Smooth muscle cell (in vitro differentiated cells): Measurements from ENCODE around the gene SGSM2. TPM values are rescaled to one million over a fixed set of nuclear protein-coding genes. Genes with fewer than 3 reads are reported as not detected.

Experiments used
- DNase-seq: peaks from one replicate; lab custom pipeline; 2025; ENCODE audit not compliant: unreplicated experiment; lab: John Stamatoyannopoulos, UW
- H2AFZ ChIP-seq: fragments of 200-600 bp; sonication (generic); 2 replicates; pipeline ENCODE4 v1.6.0; 2016; ENCODE audit warnings: antibody characterized with exemption, low read depth, mild to moderate bottlenecking
- H3F3A ChIP-seq: fragments of 200-600 bp; sonication (generic); 2 replicates; pipeline ENCODE4 v1.6.0; 2017; ENCODE audit warnings: antibody characterized with exemption, low read depth
- H3K27ac ChIP-seq: fragments of 200-600 bp; sonication (generic); 2 replicates; pipeline ENCODE4 v1.5.1; 2016; ENCODE audit warnings: low read depth, mild to moderate bottlenecking
- H3K27me3 ChIP-seq: fragments of 200-600 bp; sonication (generic); 2 replicates; pipeline ENCODE4 v1.6.1; 2016; ENCODE audit warnings: low read depth, mild to moderate bottlenecking
- H3K36me3 ChIP-seq: fragments of 200-600 bp; sonication (generic); 2 replicates; pipeline ENCODE4 v1.5.1; 2016; ENCODE audit warnings: low read depth
- H3K4me1 ChIP-seq: fragments of 200-600 bp; sonication (generic); 2 replicates; pipeline ENCODE4 v1.5.1; 2016; ENCODE audit warnings: low read depth
- H3K4me2 ChIP-seq: fragments of 200-600 bp; sonication (generic); 2 replicates; pipeline ENCODE4 v1.6.0; 2016; ENCODE audit warnings: mild to moderate bottlenecking
- H3K4me3 ChIP-seq: fragments of 200-600 bp; sonication (generic); 2 replicates; pipeline ENCODE4 v1.5.1; 2016; ENCODE audit warnings: mild to moderate bottlenecking
- H3K79me2 ChIP-seq: fragments of 200-600 bp; sonication (generic); 2 replicates; pipeline ENCODE4 v1.6.0; 2016; ENCODE audit warnings: low read depth, mild to moderate bottlenecking
- H3K9ac ChIP-seq: fragments of 200-600 bp; sonication (generic); 2 replicates; pipeline ENCODE4 v1.6.0; 2016; ENCODE audit warnings: low read depth
- H3K9me3 ChIP-seq: fragments of 200-600 bp; sonication (generic); replicated peaks from 2 replicates; pipeline ENCODE4 v1.5.1; 2016; ENCODE audit warnings: low read depth
- H4K20me1 ChIP-seq: fragments of 200-600 bp; sonication (generic); 2 replicates; pipeline ENCODE4 v1.6.0; 2016; ENCODE audit warnings: low read depth
- CTCF ChIP-seq: fragments of 200-600 bp; sonication (generic); IDR thresholded peaks from 2 replicates; pipeline ENCODE4 v1.5.1; 2017; ENCODE audit warnings: borderline replicate concordance, mild to moderate bottlenecking, antibody characterized with exemption; ENCODE audit not compliant: insufficient read depth, poor library complexity, severe bottlenecking
- WGBS: methylation state at CpG from one replicate; pipeline ENCODE4 v1.1.7; 2016; ENCODE audit warnings: low lambda C conversion rate; 5-methylcytosine and 5-hydroxymethylcytosine counted together
- polyA plus RNA-seq: library from polyadenylated mRNA; unstranded; fragments of >200 nt; fragmentation: Nextera tagmentation; extraction: Ambion mirVana; gene quantifications from 2 replicates; pipeline ENCODE4 v1.2.1, GENCODE V29; 2016
- total RNA-seq: library from RNA; depleted of rRNA; stranded (reverse); fragments of >200 nt; gene quantifications from 2 replicates; pipeline ENCODE4 v1.2.3, GENCODE V29; 2014

Gene SGSM2
- total and polyA plus RNA-seq, 2 experiments from 2014 or later: 20.8 to 26.9 TPM

- Histone ChIP-seq H3K4me3 (no peak overlapping the region), H3K36me3 (no peaks in the 10 kb centered on the region), H4K20me1 (peaks cover 3% of the 10 kb centered on the region), H3K27me3 (no peaks in the 10 kb centered on the region), H3K9me3 (no peaks in the 10 kb centered on the region), H3K27ac (no peak overlapping the region), H3K4me2 (no peak overlapping the region), H3F3A (no peaks in the 10 kb centered on the region), H3K9ac (no peak overlapping the region), H3K79me2 (no peaks in the 10 kb centered on the region), H3K4me1 (peaks cover 1% of the 10 kb centered on the region), H2AFZ (no peak overlapping the region)
- WGBS: 92% methylated on average over 27 of the region's 27 CpGs
- no peak for DNase-seq
- peak; percentile 10 for TF ChIP-seq CTCF
These were observed 84.2 kb downstream of the SGSM2 start for GRCh38 chr17:2421315-2422147.

GRCh38 chr17:2423271-2423670 lies 86.0 kb downstream of the SGSM2 start:
- no peak overlapping the region for H3K9ac ChIP-seq

GRCh38 chr17:2427215-2427614 lies 89.9 kb downstream of the SGSM2 start:
- TF ChIP-seq CTCF: no peak
- Histone ChIP-seq H4K20me1 (peaks cover 6% of the 10 kb centered on the region), H3K27ac (no peak overlapping the region), H3K9ac (no peak overlapping the region), H3F3A (no peaks in the 10 kb centered on the region), H3K4me1 (no peaks in the 10 kb centered on the region), H3K9me3 (no peaks in the 10 kb centered on the region), H2AFZ (no peak overlapping the region), H3K79me2 (no peaks in the 10 kb centered on the region), H3K27me3 (no peaks in the 10 kb centered on the region), H3K4me3 (no peak overlapping the region), H3K4me2 (no peak overlapping the region), H3K36me3 (no peaks in the 10 kb centered on the region)
- 96% methylated on average over 2 of the region's 2 CpGs for WGBS
- no peak for DNase-seq

More at GRCh38 chr17:2423271-2423670, 86.0 kb downstream of the SGSM2 start:
- Histone ChIP-seq H3K9me3 (no peaks in the 10 kb centered on the region), H3K4me1 (no peaks in the 10 kb centered on the region), H2AFZ (no peak overlapping the region), H3K4me2 (no peak overlapping the region), H3K79me2 (no peaks in the 10 kb centered on the region), H3K4me3 (no peak overlapping the region), H3K27me3 (no peaks in the 10 kb centered on the region), H3F3A (no peaks in the 10 kb centered on the region), H4K20me1 (peaks cover 3% of the 10 kb centered on the region), H3K36me3 (no peaks in the 10 kb centered on the region), H3K27ac (no peak overlapping the region)
- WGBS: 91% methylated on average over 6 of the region's 6 CpGs
- DNase-seq: no peak
- no peak for TF ChIP-seq CTCF

GRCh38 chr17:2427910-2428309 lies 90.6 kb downstream of the SGSM2 start:
- no peak for DNase-seq
- no peaks in the 10 kb centered on the region for H3K79me2 ChIP-seq
- no peak overlapping the region for H3K4me2 ChIP-seq
- no peak overlapping the region for H3K4me3 ChIP-seq
- no peaks in the 10 kb centered on the region for H3F3A ChIP-seq
- WGBS: 96% methylated on average over 1 of the region's 1 CpG
- peaks cover 6% of the 10 kb centered on the region for H4K20me1 ChIP-seq
- H3K27me3 ChIP-seq: no peaks in the 10 kb centered on the region
- H3K9ac ChIP-seq: no peak overlapping the region
- H3K27ac ChIP-seq: no peak overlapping the region
- no peaks in the 10 kb centered on the region for H3K9me3 ChIP-seq
- no peak for TF ChIP-seq CTCF
- no peak overlapping the region for H2AFZ ChIP-seq
- H3K36me3 ChIP-seq: no peaks in the 10 kb centered on the region
- no peaks in the 10 kb centered on the region for H3K4me1 ChIP-seq
